ENCODE results near the gene ARID5B.

Gene ARID5B

GRCh38 chr10:61984803-61985418 lies 83.4 kb downstream of the ARID5B start:
- Histone ChIP-seq H3K27ac (no peak overlapping the region), H3K79me2 (ENCODE audit: insufficient read depth, low read depth) (no peaks in the 10 kb centered on the region), H3K4me2 (no peak overlapping the region)

DNA sequence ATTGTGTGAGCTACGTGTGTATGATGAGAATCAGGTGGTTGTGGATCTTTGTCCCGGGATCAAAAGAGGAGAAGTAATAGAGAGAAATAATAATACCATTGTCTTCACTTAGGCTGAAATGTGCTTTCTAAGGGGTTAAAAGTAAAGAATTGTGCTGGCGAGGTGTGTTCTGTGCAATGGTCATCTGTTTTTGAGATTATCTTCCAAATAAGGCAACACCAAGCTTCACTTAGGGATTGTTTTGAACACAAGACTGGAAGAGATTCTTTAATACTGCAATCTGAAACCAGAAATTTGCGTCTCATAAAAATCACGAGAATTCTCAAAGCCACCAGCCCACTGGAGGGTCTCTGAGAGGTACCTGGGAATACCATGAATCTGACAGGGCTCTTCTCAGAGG lies 84.2 kb downstream of the ARID5B start:
- no peak overlapping the region for H3K27ac ChIP-seq
- no peak for TF ChIP-seq CTCF (conservative IDR thresholded peaks at IDR 0.05; ENCODE audit: low read depth, low read length)
- H3K4me1 ChIP-seq (ENCODE audit: low read depth, poor library complexity, severe bottlenecking): peaks cover 28% of the 10 kb centered on the region
- no peaks in the 10 kb centered on the region for H4K20me1 ChIP-seq (ENCODE audit: insufficient read depth)
- H2AFZ ChIP-seq (ENCODE audit: low read depth): no peak overlapping the region
- no peaks in the 10 kb centered on the region for H3K27me3 ChIP-seq (ENCODE audit: insufficient read depth, low read depth)
- no peak overlapping the region for H3K4me3 ChIP-seq (IDR thresholded peaks at IDR 0.05; ENCODE audit: insufficient read depth, low read depth, low read length)
- no peak overlapping the region for H3K9ac ChIP-seq
- H3K79me2 ChIP-seq (ENCODE audit: insufficient read depth, low read depth): no peaks in the 10 kb centered on the region
- H3K36me3 ChIP-seq (ENCODE audit: insufficient read depth): no peaks in the 10 kb centered on the region
- H3K4me2 ChIP-seq: no peak overlapping the region

More at GRCh38 chr10:61984803-61985418, 83.4 kb downstream of the ARID5B start:
- TF ChIP-seq CTCF (conservative IDR thresholded peaks at IDR 0.05; ENCODE audit: low read depth, low read length): no peak
- no peak overlapping the region for H3K9ac ChIP-seq
- H3K4me3 ChIP-seq (IDR thresholded peaks at IDR 0.05; ENCODE audit: insufficient read depth, low read depth, low read length): no peak overlapping the region
- H2AFZ ChIP-seq (ENCODE audit: low read depth): no peak overlapping the region
- peaks cover 28% of the 10 kb centered on the region for H3K4me1 ChIP-seq (ENCODE audit: low read depth, poor library complexity, severe bottlenecking)
- no peaks in the 10 kb centered on the region for H3K36me3 ChIP-seq (ENCODE audit: insufficient read depth)
- no peaks in the 10 kb centered on the region for H3K27me3 ChIP-seq (ENCODE audit: insufficient read depth, low read depth)
- no peaks in the 10 kb centered on the region for H4K20me1 ChIP-seq (ENCODE audit: insufficient read depth)

DNA sequence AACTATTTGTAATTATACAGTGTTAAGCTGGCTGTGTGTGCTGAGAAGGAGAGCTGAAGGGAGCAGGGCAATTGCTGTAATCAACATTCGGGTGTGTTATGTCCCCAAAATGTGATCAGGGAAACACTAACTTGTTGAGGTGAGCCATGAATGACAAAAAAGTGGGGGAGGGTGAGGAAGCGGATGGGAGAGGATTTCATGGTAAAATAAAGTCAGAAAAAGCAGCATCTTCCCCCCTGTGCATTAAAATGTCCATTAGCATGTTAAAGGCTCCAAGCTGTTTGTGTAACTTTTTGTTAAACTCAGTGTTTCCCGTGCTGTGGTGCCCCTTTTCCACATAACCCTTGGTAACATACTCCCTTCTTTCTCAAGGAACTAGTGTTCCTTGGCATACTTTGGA lies 84.9 kb downstream of the ARID5B start:
- no peak overlapping the region for H3K9ac ChIP-seq
- no peak overlapping the region for H3K4me2 ChIP-seq
- TF ChIP-seq CTCF (conservative IDR thresholded peaks at IDR 0.05; ENCODE audit: low read depth, low read length): no peak
- peaks cover 28% of the 10 kb centered on the region for H3K4me1 ChIP-seq (ENCODE audit: low read depth, poor library complexity, severe bottlenecking)
- H3K4me3 ChIP-seq (IDR thresholded peaks at IDR 0.05; ENCODE audit: insufficient read depth, low read depth, low read length): no peak overlapping the region
- no peaks in the 10 kb centered on the region for H3K27me3 ChIP-seq (ENCODE audit: insufficient read depth, low read depth)
- no peaks in the 10 kb centered on the region for H3K79me2 ChIP-seq (ENCODE audit: insufficient read depth, low read depth)
- no peaks in the 10 kb centered on the region for H4K20me1 ChIP-seq (ENCODE audit: insufficient read depth)
- H2AFZ ChIP-seq (ENCODE audit: low read depth): no peak overlapping the region
- no peaks in the 10 kb centered on the region for H3K36me3 ChIP-seq (ENCODE audit: insufficient read depth)
- H3K27ac ChIP-seq: no peak overlapping the region

GRCh38 chr10:61986788-61987492 lies 85.4 kb downstream of the ARID5B start:
- no peak for TF ChIP-seq CTCF (conservative IDR thresholded peaks at IDR 0.05; ENCODE audit: low read depth, low read length)
- H4K20me1 ChIP-seq (ENCODE audit: insufficient read depth): no peaks in the 10 kb centered on the region
- H3K27me3 ChIP-seq (ENCODE audit: insufficient read depth, low read depth): no peaks in the 10 kb centered on the region
- peak overlapping the region; percentile 27 for H3K4me2 ChIP-seq
- no peaks in the 10 kb centered on the region for H3K36me3 ChIP-seq (ENCODE audit: insufficient read depth)
- peak overlapping the region; percentile 58; the same call in 1 of the 2 replicates for H3K27ac ChIP-seq
- H3K4me3 ChIP-seq (IDR thresholded peaks at IDR 0.05; ENCODE audit: insufficient read depth, low read depth, low read length): no peak overlapping the region
- no peaks in the 10 kb centered on the region for H3K79me2 ChIP-seq (ENCODE audit: insufficient read depth, low read depth)
- peaks cover 28% of the 10 kb centered on the region for H3K4me1 ChIP-seq (ENCODE audit: low read depth, poor library complexity, severe bottlenecking)
- H2AFZ ChIP-seq (ENCODE audit: low read depth): no peak overlapping the region
- no peak overlapping the region for H3K9ac ChIP-seq
